Upper lobe of left lung (tissue), 4 donors: ENCODE data around the gene SRP14.
"Not testable (repeated sequence)": the region's sequence is repeated elsewhere in the genome, so short reads cannot be mapped to it uniquely, and the experiment has no call there.

Source experiments
- EP300 ChIP-seq, 4 donors: sonication (generic); formaldehyde crosslinking; IDR thresholded peaks; one replicate each; pipeline ENCODE4 v1.5.1; 2017; ENCODE audit warnings: antibody characterized with exemption in 4 of 4, control low read depth in 2 of 4
- POLR2A ChIP-seq, 4 donors: fragments of 450-650 bp; IDR thresholded peaks; one replicate each; pipeline ENCODE4 v1.5.1; 2016 to 2017; ENCODE audit warnings: antibody characterized with exemption in 4 of 4, mild to moderate bottlenecking in 2 of 4
- TF ChIP-seq, protein P1 (sequence below), 6 experiments: fragments of 450-650 bp in 4 of 6; fragments of 200-600 bp in 2 of 6; sonication (generic) in 2 of 6; IDR thresholded peaks; one replicate each; pipeline ENCODE4 v1.5.1; 2016 to 2019; ENCODE audit warnings: antibody characterized with exemption in 6 of 6

- TF ChIP-seq, protein P1, sequence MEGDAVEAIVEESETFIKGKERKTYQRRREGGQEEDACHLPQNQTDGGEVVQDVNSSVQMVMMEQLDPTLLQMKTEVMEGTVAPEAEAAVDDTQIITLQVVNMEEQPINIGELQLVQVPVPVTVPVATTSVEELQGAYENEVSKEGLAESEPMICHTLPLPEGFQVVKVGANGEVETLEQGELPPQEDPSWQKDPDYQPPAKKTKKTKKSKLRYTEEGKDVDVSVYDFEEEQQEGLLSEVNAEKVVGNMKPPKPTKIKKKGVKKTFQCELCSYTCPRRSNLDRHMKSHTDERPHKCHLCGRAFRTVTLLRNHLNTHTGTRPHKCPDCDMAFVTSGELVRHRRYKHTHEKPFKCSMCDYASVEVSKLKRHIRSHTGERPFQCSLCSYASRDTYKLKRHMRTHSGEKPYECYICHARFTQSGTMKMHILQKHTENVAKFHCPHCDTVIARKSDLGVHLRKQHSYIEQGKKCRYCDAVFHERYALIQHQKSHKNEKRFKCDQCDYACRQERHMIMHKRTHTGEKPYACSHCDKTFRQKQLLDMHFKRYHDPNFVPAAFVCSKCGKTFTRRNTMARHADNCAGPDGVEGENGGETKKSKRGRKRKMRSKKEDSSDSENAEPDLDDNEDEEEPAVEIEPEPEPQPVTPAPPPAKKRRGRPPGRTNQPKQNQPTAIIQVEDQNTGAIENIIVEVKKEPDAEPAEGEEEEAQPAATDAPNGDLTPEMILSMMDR (IDR thresholded peaks at IDR 0.05): not testable (repeated sequence)
- not testable (repeated sequence) for TF ChIP-seq EP300, POLR2A (IDR thresholded peaks at IDR 0.05)
Observed at GRCh38 chr15:40035182-40035581, 3.8 kb downstream of the SRP14 start.
